PC-9 (cell line): ENCODE data around the gene HNRNPC.

ENCODE experiments used
- EZH2 ChIP-seq: fragments of 200-600 bp; sonication (generic); IDR thresholded peaks from 2 replicates; pipeline ENCODE4 v1.8.0; 2017; ENCODE audit warnings: antibody characterized with exemption, low read depth
- TF ChIP-seq, protein P1 (sequence below): fragments of 200-600 bp; sonication (generic); conservative IDR thresholded peaks from 2 replicates; pipeline ENCODE4 v1.6.1; 2017; ENCODE audit warnings: mixed run types, antibody characterized with exemption, mild to moderate bottlenecking, moderate library complexity

DNA sequence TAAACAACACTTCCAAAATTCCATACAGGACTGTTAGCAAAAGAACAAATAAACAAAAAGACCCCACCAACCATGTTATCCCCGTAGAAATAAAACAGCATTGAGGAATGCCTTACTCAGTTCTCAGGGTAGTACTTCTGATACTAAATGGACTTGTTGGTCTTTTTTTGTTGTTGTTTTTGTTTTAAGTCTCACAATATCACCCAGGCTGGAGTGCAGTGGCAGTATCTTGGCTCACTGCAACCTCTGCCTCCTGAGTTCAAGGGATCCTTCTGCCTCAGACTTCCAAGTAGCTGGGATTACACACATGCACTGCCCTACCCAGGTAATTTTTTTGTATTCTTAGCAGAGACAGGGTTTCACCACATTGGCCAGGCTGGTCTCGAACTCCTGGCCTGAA is 17.1 kb downstream of the HNRNPC start:
- TF ChIP-seq, protein P1, sequence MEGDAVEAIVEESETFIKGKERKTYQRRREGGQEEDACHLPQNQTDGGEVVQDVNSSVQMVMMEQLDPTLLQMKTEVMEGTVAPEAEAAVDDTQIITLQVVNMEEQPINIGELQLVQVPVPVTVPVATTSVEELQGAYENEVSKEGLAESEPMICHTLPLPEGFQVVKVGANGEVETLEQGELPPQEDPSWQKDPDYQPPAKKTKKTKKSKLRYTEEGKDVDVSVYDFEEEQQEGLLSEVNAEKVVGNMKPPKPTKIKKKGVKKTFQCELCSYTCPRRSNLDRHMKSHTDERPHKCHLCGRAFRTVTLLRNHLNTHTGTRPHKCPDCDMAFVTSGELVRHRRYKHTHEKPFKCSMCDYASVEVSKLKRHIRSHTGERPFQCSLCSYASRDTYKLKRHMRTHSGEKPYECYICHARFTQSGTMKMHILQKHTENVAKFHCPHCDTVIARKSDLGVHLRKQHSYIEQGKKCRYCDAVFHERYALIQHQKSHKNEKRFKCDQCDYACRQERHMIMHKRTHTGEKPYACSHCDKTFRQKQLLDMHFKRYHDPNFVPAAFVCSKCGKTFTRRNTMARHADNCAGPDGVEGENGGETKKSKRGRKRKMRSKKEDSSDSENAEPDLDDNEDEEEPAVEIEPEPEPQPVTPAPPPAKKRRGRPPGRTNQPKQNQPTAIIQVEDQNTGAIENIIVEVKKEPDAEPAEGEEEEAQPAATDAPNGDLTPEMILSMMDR: no peak
- TF ChIP-seq EZH2: no peak
